ENCODE measurements around the gene SESTD1.
"Not testable (repeated sequence)": the region's sequence is repeated elsewhere in the genome, so short reads cannot be mapped to it uniquely, and the experiment has no call there.

Gene SESTD1

GRCh38 chr2:179096090-179096489 lies 168.5 kb downstream of the SESTD1 start:
- DNase-seq = peak; percentile 21

GRCh38 chr2:179092912-179093311 lies 171.7 kb downstream of the SESTD1 start:
- not testable (repeated sequence) for DNase-seq

GRCh38 chr2:179082697-179083096 lies 181.9 kb downstream of the SESTD1 start:
- no peak for DNase-seq

GRCh38 chr2:179081954-179082353 lies 182.7 kb downstream of the SESTD1 start:
- DNase-seq = no peak

- no peak for DNase-seq
Observed at GRCh38 chr2:179072527-179072926, 192.1 kb downstream of the SESTD1 start.

GRCh38 chr2:179071810-179072355 lies 192.7 kb downstream of the SESTD1 start:
- DNase-seq = no peak

- no peak for DNase-seq
Observed at GRCh38 chr2:179070895-179071294, 193.7 kb downstream of the SESTD1 start.

- no peak for DNase-seq
Observed at GRCh38 chr2:179069685-179070084, 194.9 kb downstream of the SESTD1 start.

GRCh38 chr2:179068991-179069643 lies 195.5 kb downstream of the SESTD1 start:
- no peak for DNase-seq

- DNase-seq = no peak
Observed at GRCh38 chr2:179059026-179059700, 205.5 kb downstream of the SESTD1 start.

GRCh38 chr2:179057737-179058136 lies 206.9 kb downstream of the SESTD1 start:
- no peak for DNase-seq

GRCh38 chr2:179053568-179053967 lies 211.1 kb downstream of the SESTD1 start:
- not testable (repeated sequence) for DNase-seq

Data from COR-L47 (cell line).